Mucosa of descending colon (tissue), 3 donors: ENCODE data around the gene EPG5. TPM values are rescaled to one million over a fixed set of nuclear protein-coding genes. Genes with fewer than 3 reads are reported as not detected.

Source experiments
- ATAC-seq: fragments of 200-7000 bp; cut with Tn5 transposase; one replicate; pipeline ENCODE4 v1.9.1; 2020; ENCODE audit warnings: mild to moderate bottlenecking, moderate library complexity
- DNase-seq, 3 donors: peaks; one replicate each; pipeline ENCODE4 v3.0.0-alpha.2; 2020
- H3K36me3 ChIP-seq: fragments of 200-600 bp; one replicate; pipeline ENCODE4 v1.8.0; 2021; ENCODE audit warnings: low read depth, mild to moderate bottlenecking
- H3K4me1 ChIP-seq: fragments of 200-600 bp; one replicate; pipeline ENCODE4 v1.8.0; 2021; ENCODE audit warnings: low read depth, mild to moderate bottlenecking
- H3K4me3 ChIP-seq: fragments of 200-600 bp; one replicate; pipeline ENCODE4 v1.8.0; 2021; ENCODE audit warnings: mild to moderate bottlenecking
- H3K9me3 ChIP-seq: fragments of 200-600 bp; one replicate; pipeline ENCODE4 v1.8.0; 2021; ENCODE audit warnings: mild to moderate bottlenecking
- intact Hi-C, 2 donors: fragments of 100-400 bp; cut with DNase I in 1 of 2; cut with micrococcal nuclease in 1 of 2; formaldehyde crosslinking; loops; one replicate each; pipeline versions ENCODE4 v1.11.0 to v1.11.1; 2022; cut with DNase I, micrococcal nuclease
- total RNA-seq, 3 donors: library from RNA; stranded (reverse); fragmentation: NEBNext Ultra II Directional in 2 of 3; extraction: Animal tissue kit (Norgen Biotek cat#: 25700) in 2 of 3; gene quantifications; one replicate each; pipeline versions ENCODE4 v1.2.1 to v1.2.4, GENCODE V29; 2021 to 2023
- TF ChIP-seq, protein P1 (sequence below): fragments of 200-600 bp; IDR thresholded peaks from one replicate; pipeline ENCODE4 v1.8.0; 2022; ENCODE audit warnings: antibody characterized with exemption, mild to moderate bottlenecking
- donor health status: DM: no; HTN: no; CAD: no; lungs with moderate emphysema.
- donor health status: DM: no; HTN: no; CAD: no.
- donor health status: DM: no; HTN: yes; CAD: no.

Gene EPG5
- total RNA-seq, 3 donors from 2014 or later: 21.7 to 29.0 (median 25.6) TPM

DNA sequence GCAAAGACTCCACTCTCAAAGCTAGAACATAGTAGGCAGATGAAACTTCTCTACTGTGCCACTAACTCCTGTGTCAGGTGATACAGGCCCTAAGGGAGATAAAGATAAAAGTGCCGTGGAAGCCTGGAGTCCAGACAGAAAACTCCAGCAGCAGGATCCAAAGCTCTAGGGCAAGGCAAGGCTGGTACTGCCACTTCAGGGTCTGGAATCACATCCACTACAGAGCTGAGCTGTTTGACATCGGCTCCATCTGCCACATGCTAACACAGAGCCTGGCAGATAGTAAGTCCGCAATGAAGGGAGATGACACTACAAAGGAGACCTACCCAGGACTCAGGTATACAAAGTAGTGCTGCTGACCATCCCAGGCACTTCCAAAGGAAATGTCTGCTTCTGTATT, 34.4 kb downstream of the EPG5 start:
- Histone ChIP-seq H3K36me3 (no peaks in the 10 kb centered on the region), H3K4me3 (no peak overlapping the region), H3K4me1 (no peaks in the 10 kb centered on the region), H3K9me3 (no peaks in the 10 kb centered on the region)
- ATAC-seq: no peak
- no peak for DNase-seq
- TF ChIP-seq, protein P1, sequence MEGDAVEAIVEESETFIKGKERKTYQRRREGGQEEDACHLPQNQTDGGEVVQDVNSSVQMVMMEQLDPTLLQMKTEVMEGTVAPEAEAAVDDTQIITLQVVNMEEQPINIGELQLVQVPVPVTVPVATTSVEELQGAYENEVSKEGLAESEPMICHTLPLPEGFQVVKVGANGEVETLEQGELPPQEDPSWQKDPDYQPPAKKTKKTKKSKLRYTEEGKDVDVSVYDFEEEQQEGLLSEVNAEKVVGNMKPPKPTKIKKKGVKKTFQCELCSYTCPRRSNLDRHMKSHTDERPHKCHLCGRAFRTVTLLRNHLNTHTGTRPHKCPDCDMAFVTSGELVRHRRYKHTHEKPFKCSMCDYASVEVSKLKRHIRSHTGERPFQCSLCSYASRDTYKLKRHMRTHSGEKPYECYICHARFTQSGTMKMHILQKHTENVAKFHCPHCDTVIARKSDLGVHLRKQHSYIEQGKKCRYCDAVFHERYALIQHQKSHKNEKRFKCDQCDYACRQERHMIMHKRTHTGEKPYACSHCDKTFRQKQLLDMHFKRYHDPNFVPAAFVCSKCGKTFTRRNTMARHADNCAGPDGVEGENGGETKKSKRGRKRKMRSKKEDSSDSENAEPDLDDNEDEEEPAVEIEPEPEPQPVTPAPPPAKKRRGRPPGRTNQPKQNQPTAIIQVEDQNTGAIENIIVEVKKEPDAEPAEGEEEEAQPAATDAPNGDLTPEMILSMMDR: no peak
- intact Hi-C loops: no loop called here

DNA sequence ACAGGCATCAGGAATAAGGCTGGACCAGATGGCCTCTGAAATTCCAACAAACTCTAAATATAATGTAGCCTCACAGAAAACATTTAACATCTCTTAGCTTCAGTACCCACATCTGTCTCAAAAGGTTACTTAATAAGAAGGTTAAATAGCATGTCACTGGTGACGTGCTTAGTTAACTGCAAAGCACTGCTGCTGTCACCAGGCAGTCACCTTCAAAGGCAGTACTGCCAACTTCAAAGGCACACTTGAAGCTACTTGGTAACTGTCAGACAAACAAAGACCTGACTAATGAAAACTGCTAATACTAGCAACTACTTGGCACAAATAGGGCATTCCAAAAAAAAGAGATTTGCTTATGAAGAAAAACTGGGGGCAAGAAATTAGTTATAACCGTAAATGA, 36.2 kb downstream of the EPG5 start:
- intact Hi-C loops: no loop called here
- DNase-seq: no peak
- ATAC-seq: no peak
- Histone ChIP-seq H3K9me3 (no peaks in the 10 kb centered on the region), H3K4me1 (no peaks in the 10 kb centered on the region), H3K36me3 (no peaks in the 10 kb centered on the region), H3K4me3 (no peak overlapping the region)
- TF ChIP-seq, protein P1: no peak

DNA sequence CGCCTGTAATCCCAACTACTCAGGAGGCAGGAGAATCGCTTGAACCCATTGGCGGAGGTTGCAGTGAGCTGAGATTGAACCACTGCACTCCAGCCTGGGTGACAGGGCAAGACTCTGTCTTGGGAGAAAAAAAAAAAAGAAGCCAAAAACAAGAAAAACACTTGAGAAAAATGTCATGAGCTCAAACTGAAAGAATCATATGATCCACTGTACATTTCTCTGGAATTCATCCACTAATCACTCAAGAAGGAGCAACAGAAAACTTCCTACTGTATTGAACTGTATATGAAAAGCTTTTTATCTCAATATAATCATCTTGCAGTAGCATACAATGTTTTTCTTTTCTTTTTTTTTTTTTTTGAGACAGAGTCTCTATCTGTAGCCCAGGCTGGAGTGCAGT, 40.4 kb downstream of the EPG5 start:
- H3K36me3 ChIP-seq: peaks cover 3% of the 10 kb centered on the region
- intact Hi-C loops: no loop called here
- no peak for ATAC-seq
- TF ChIP-seq, protein P1: no peak
- no peaks in the 10 kb centered on the region for H3K9me3 ChIP-seq
- no peaks in the 10 kb centered on the region for H3K4me1 ChIP-seq
- DNase-seq: no peak
- H3K4me3 ChIP-seq: no peak overlapping the region

DNA sequence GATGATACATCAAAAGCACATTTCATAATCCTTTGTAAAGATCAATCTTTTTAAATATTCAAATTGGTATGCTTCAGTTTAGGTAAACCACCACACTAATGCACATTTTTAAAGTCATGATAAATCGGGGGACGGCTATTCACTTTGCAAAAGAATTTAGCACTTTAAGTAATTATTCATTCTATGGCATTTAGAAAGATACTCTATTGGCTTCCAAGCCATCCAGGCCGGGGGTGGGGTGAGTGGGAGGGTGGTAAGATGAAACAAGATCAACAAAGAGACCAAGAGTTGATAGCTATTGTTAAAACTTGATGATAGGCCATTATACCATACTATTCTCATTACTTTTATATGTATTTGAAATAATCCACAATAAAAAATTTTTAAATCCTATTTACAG, 41.0 kb downstream of the EPG5 start:
- DNase-seq: no peak
- Histone ChIP-seq H3K4me1 (no peaks in the 10 kb centered on the region), H3K36me3 (peaks cover 3% of the 10 kb centered on the region), H3K9me3 (no peaks in the 10 kb centered on the region), H3K4me3 (no peak overlapping the region)
- TF ChIP-seq, protein P1: no peak
- intact Hi-C loops: no loop called here
- ATAC-seq: no peak

DNA sequence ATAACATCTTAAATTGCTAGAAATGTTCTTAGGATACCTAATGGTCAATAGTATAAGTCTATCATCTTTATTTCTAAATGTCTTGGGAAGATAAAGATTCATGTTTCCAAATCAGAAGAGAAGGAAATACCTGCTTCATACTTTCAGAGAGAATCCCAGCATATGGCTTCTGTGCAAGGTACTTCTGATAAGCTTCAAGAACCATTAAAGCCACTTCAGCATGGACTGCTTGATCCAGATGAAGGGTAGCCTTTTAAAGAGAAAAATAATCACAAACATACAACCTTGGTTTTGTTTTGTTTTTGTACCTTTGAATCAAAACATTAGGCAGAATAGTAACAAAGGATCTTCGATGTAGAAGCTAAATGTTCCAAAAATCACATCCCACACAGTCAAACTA, 44.0 kb downstream of the EPG5 start:
- no peak for ATAC-seq

More for the DNA sequence above, 44.0 kb downstream of the EPG5 start:
- intact Hi-C loops: no loop called here
- peaks cover 3% of the 10 kb centered on the region for H3K36me3 ChIP-seq
- H3K4me3 ChIP-seq: no peak overlapping the region
- DNase-seq: no peak
- TF ChIP-seq, protein P1: no peak
- no peaks in the 10 kb centered on the region for H3K9me3 ChIP-seq
- no peaks in the 10 kb centered on the region for H3K4me1 ChIP-seq
